NOMO-1 treated with DMSO at 0.1 percent for 48 hours (cell line): ENCODE results near the gene TRDN.

Source experiments
- DNase-seq: peaks from one replicate; lab custom pipeline; 2025; ENCODE audit not compliant: unreplicated experiment; lab: John Stamatoyannopoulos, UW

TRDN gene

GRCh38 chr6:123201869-123202372, 434.8 kb downstream of the TRDN start:
- no peak for DNase-seq

- no peak for DNase-seq
Measured at GRCh38 chr6:123193298-123193697, 443.5 kb downstream of the TRDN start.

- DNase-seq = no peak
Measured at GRCh38 chr6:123189816-123190215, 446.9 kb downstream of the TRDN start.

- no peak for DNase-seq
Measured at GRCh38 chr6:123182998-123183397, 453.8 kb downstream of the TRDN start.

GRCh38 chr6:123176706-123177105, 460.0 kb downstream of the TRDN start:
- DNase-seq = no peak

GRCh38 chr6:123171341-123172115, 465.2 kb downstream of the TRDN start:
- DNase-seq = no peak

GRCh38 chr6:123169774-123170095, 467.0 kb downstream of the TRDN start:
- DNase-seq = no peak

- DNase-seq = no peak
Measured at GRCh38 chr6:123168892-123169773, 467.6 kb downstream of the TRDN start.

GRCh38 chr6:123168466-123168865, 468.3 kb downstream of the TRDN start:
- no peak for DNase-seq
